ENCODE data around the gene UBLCP1. TPM values are rescaled to one million over a fixed set of nuclear protein-coding genes. Genes with fewer than 3 reads are reported as not detected.

UBLCP1 gene
- total and polyA plus RNA-seq, 2 of the 8 experiments (the other 6 are each of a cell fraction or from before 2014, with no cell fraction given): 13.0 to 40.9 TPM

DNA sequence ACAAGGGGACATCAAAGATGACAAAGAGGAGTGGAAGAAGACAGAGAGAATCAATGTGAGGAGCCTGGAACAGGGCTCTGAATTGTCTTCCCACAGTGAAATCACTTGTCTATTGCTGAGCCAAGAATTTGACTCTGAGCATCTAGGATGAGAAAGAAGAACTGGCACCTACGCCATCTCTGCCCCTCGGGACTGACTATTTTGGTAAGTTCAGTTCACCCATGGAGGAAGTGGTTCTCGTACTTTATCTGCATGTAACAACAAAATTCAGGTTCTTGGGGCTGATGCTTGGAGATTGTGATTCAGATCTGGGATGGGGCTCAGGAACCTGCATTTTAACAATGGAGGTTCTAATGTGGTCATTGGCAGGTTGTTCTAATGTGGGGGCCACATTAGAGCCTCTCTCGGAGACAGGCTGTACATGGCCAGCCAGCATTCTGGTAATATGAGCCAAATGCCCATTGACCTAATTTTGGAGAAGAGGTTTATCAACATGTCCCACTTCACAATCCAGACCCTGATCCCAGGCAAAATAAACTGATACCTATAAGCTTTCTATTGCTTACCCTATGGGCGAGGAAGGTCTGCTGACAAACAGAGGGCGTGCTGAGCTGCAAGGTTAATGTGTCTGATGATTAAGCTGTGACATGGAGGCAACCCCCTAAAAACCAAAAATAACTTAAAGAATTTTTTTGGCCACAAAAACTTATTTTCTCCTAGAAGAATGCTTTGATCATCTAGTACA lies 69.9 kb downstream of the UBLCP1 start:
- Histone ChIP-seq H3K27ac (ENCODE audit: low read depth, low read length) (no peak overlapping the region), H3K4me3 (ENCODE audit: extremely low read depth in 1 of 4, insufficient read depth in 2 of 4, low read depth in 3 of 4, low read length in 4 of 4) (no peak overlapping the region), H3K23ac (ENCODE audit: insufficient read length) (no peak overlapping the region), H3K79me1 (ENCODE audit: low read depth, low read length) (no peaks in the 10 kb centered on the region), H2BK15ac (ENCODE audit: low read length) (no peak overlapping the region), H2AK5ac (ENCODE audit: low read depth, low read length) (no peak overlapping the region), H2BK120ac (replicated peaks; ENCODE audit: low read depth, low read length) (no peak overlapping the region), H2BK20ac (ENCODE audit: low read length) (no peak overlapping the region), H3K79me2 (ENCODE audit: control insufficient read depth in 1 of 2, insufficient read depth in 2 of 2, low read length in 2 of 2) (no peaks in the 10 kb centered on the region), H2BK5ac (ENCODE audit: low read depth, low read length) (no peak overlapping the region), H3K56ac (replicated peaks; ENCODE audit: insufficient read length, low read depth, low read length) (no peak overlapping the region), H4K20me1 (replicated peaks in 1 of 2; ENCODE audit: control insufficient read depth in 1 of 2, insufficient read depth in 2 of 2, low read length in 2 of 2) (no peaks in the 10 kb centered on the region), H4K5ac (ENCODE audit: insufficient read length, low read depth, low read length) (no peak overlapping the region), H3K4me2 (ENCODE audit: insufficient read depth in 1 of 2, low read depth in 2 of 2, low read length in 2 of 2) (no peak overlapping the region), H3K36me3 (ENCODE audit: control insufficient read depth in 2 of 4, insufficient read depth in 4 of 4, low read length in 3 of 4) (no peaks in the 10 kb centered on the region), H3K14ac (ENCODE audit: insufficient read length) (no peak overlapping the region), H3K9ac (replicated peaks in 1 of 4; ENCODE audit: extremely low read depth in 1 of 4, low read depth in 3 of 4, low read length in 3 of 4) (no peak overlapping the region), H3K4me1 (replicated peaks in 1 of 4; ENCODE audit: control insufficient read depth in 3 of 4, insufficient read depth in 4 of 4, low read length in 3 of 4) (peaks cover 0 to 2% (median under 1%) of the 10 kb centered on the region in 4 experiments; a peak in 1 of 7 replicates), H3K4ac (replicated peaks; ENCODE audit: insufficient read length, low read depth, low read length) (no peak overlapping the region), H3K23me2 (ENCODE audit: low read depth, low read length) (no peaks in the 10 kb centered on the region), H2BK12ac (ENCODE audit: low read depth, low read length) (no peak overlapping the region), H4K91ac (replicated peaks; ENCODE audit: insufficient read length, low read length) (no peak overlapping the region), H4K8ac (ENCODE audit: extremely low read depth, insufficient read depth, low read length) (no peak overlapping the region), H3K18ac (ENCODE audit: extremely low read depth, low read length) (no peak overlapping the region), H3K9me3 (ENCODE audit: insufficient read depth in 2 of 2, low read depth in 1 of 2, low read length in 1 of 2) (no peaks in the 10 kb centered on the region), H2AFZ (ENCODE audit: low read length) (no peak overlapping the region), H3K27me3 (replicated peaks in 1 of 4; ENCODE audit: control insufficient read depth in 3 of 4, extremely low read depth in 1 of 4, insufficient read depth in 3 of 4, low read length in 3 of 4) (peaks cover 0 to 2% (median 0%) of the 10 kb centered on the region in 4 experiments; a peak in 1 of 7 replicates)
- 92% methylated on average over 6 of the region's 6 CpGs; no CpG with 5 or more reads in 1 of the 2 experiments for WGBS, 2 experiments (ENCODE audit: extremely low coverage in 1 of 2, insufficient coverage in 1 of 2, insufficient read length in 1 of 2, insufficient replicate concordance in 2 of 2, low coverage in 1 of 2, low lambda C conversion rate in 2 of 2, missing lambda C conversion rate in 1 of 2)
- POLR2A ChIA-PET (ENCODE audit: partially characterized antibody): interaction anchor here (0.7 kb wide), 1 partner anchor 1539 kb away, joined by 3 read pairs; no protein-coding TSS in a partner anchor
- CTCF ChIA-PET (ENCODE audit: partially characterized antibody): interaction anchor here (1.1 to 2.0 kb wide), 9 partner anchors 9 to 618 kb away, joined by 3 to 9 read pairs (median 5); no protein-coding TSS in a partner anchor
- DNase-seq (ENCODE audit: low read depth in 1 of 2, low spot score in 2 of 2): no peak
- no peak for FAIRE-seq
- TF ChIP-seq ASH2L (IDR thresholded peaks at IDR 0.05; ENCODE audit: low read length): no peak
- no peak for TF ChIP-seq KDM5A (IDR thresholded peaks at IDR 0.05; ENCODE audit: low read length)
- no peak for TF ChIP-seq CREB1 (IDR thresholded peaks at IDR 0.05)

Measured in H1 (cell line).